ENCODE data around the gene CFAP43. TPM values are rescaled to one million over a fixed set of nuclear protein-coding genes. Genes with fewer than 3 reads are reported as not detected.

CFAP43 gene
- total and polyA plus RNA-seq, 4 donors, result 0.10 to 0.33 (median 0.15) TPM

GRCh38 chr10:104120903-104121484, 111.2 kb downstream of the CFAP43 start:
- H3K9me3 ChIP-seq (ENCODE audit: control insufficient read depth in 4 of 4, low read length in 3 of 4), result no peaks in the 10 kb centered on the region
- H3K27ac ChIP-seq (ENCODE audit: low read depth in 1 of 2, low read length in 2 of 2), result peak overlapping the region; percentile 90 to 100
- H3K9ac ChIP-seq (ENCODE audit: low read depth in 1 of 2, low read length in 2 of 2), result peak overlapping the region; percentile 84 to 99
- peaks cover 0 to 7% (median 4%) of the 10 kb centered on the region in 4 donors for H3K4me1 ChIP-seq (ENCODE audit: control insufficient read depth in 4 of 4, insufficient read depth in 4 of 4, low read length in 3 of 4)
- peak; percentile 79 for DNase-seq (ENCODE audit: low spot score)
- no peaks in the 10 kb centered on the region for H3K36me3 ChIP-seq (ENCODE audit: control insufficient read depth in 4 of 4, insufficient read depth in 3 of 4, low read depth in 1 of 4, low read length in 3 of 4)
- no peak for TF ChIP-seq GABPA (IDR thresholded peaks at IDR 0.05 in 1 of 2, conservative IDR thresholded peaks at IDR 0.05 in 1 of 2)
- no peak for TF ChIP-seq TAF1 (conservative IDR thresholded peaks at IDR 0.05)
- TF ChIP-seq NR2F2 (IDR thresholded peaks at IDR 0.05), result no peak
- peak; percentile 13 for TF ChIP-seq ZBTB33 (IDR thresholded peaks at IDR 0.05)
- peak in 1 of 2 donors; percentile 14 for TF ChIP-seq HNF4A (conservative IDR thresholded peaks at IDR 0.05)
- peak; percentile 63 for TF ChIP-seq SP1 (IDR thresholded peaks at IDR 0.05)
- peak in 1 of 2 donors; percentile 13 for TF ChIP-seq RXRA (IDR thresholded peaks at IDR 0.05)
- no peak for TF ChIP-seq REST (IDR thresholded peaks at IDR 0.05)
- no peak for TF ChIP-seq EGR1 (IDR thresholded peaks at IDR 0.05; ENCODE audit: low read depth in 2 of 2)
- TF ChIP-seq MAX (IDR thresholded peaks at IDR 0.05), result peak; percentile 59
- peak; percentile 85 for TF ChIP-seq YY1 (IDR thresholded peaks at IDR 0.05)
- no peak for TF ChIP-seq HNF4G (IDR thresholded peaks at IDR 0.05)
- H3K27me3 ChIP-seq (ENCODE audit: control insufficient read depth in 4 of 4, insufficient read depth in 4 of 4, low read length in 3 of 4), result no peaks in the 10 kb centered on the region
- H3K4me3 ChIP-seq (ENCODE audit: low read depth in 1 of 3, low read length in 3 of 3), result peak overlapping the region; percentile 64 to 82 (median 75)
- WGBS, result under 1% methylated on average over 28 of the region's 28 CpGs

- H3K27ac ChIP-seq (ENCODE audit: low read depth in 1 of 2, low read length in 2 of 2), result peak overlapping the region; percentile 90 to 100
- H3K4me3 ChIP-seq (ENCODE audit: low read depth in 1 of 3, low read length in 3 of 3), result peak overlapping the region in 2 of 3 donors; percentile 64 to 75
- DNase-seq (ENCODE audit: low spot score), result no peak
- no peaks in the 10 kb centered on the region for H3K27me3 ChIP-seq (ENCODE audit: control insufficient read depth in 4 of 4, insufficient read depth in 4 of 4, low read length in 3 of 4)
- peak overlapping the region in 1 of 2 donors; percentile 73 for H3K9ac ChIP-seq (ENCODE audit: low read depth in 1 of 2, low read length in 2 of 2)
- no peaks in the 10 kb centered on the region for H3K36me3 ChIP-seq (ENCODE audit: control insufficient read depth in 4 of 4, insufficient read depth in 3 of 4, low read depth in 1 of 4, low read length in 3 of 4)
- H3K4me1 ChIP-seq (ENCODE audit: control insufficient read depth in 4 of 4, insufficient read depth in 4 of 4, low read length in 3 of 4), result peaks cover 0 to 7% (median 4%) of the 10 kb centered on the region in 4 donors
- H3K9me3 ChIP-seq (ENCODE audit: control insufficient read depth in 4 of 4, low read length in 3 of 4), result no peaks in the 10 kb centered on the region
- WGBS, result 64% methylated on average over 2 of the region's 2 CpGs
- TF ChIP-seq REST (IDR thresholded peaks at IDR 0.05) (no peak), GABPA (IDR thresholded peaks at IDR 0.05 in 1 of 2, conservative IDR thresholded peaks at IDR 0.05 in 1 of 2) (no peak), NR2F2 (IDR thresholded peaks at IDR 0.05) (no peak), RXRA (IDR thresholded peaks at IDR 0.05) (no peak), FOXA2 (IDR thresholded peaks at IDR 0.05) (no peak), YY1 (IDR thresholded peaks at IDR 0.05) (no peak), RAD21 (IDR thresholded peaks at IDR 0.05) (no peak), EGR1 (IDR thresholded peaks at IDR 0.05; ENCODE audit: low read depth in 2 of 2) (no peak), FOXA1 (IDR thresholded peaks at IDR 0.05) (no peak), CTCF (IDR thresholded peaks at IDR 0.05; ENCODE audit: low read depth, low read length, missing input control) (no peak), HNF4G (IDR thresholded peaks at IDR 0.05) (no peak), HNF4A (conservative IDR thresholded peaks at IDR 0.05) (no peak), JUND (IDR thresholded peaks at IDR 0.05) (no peak), ATF3 (IDR thresholded peaks at IDR 0.05) (no peak), MAX (IDR thresholded peaks at IDR 0.05) (no peak), TAF1 (conservative IDR thresholded peaks at IDR 0.05) (no peak)
Observed at GRCh38 chr10:104120512-104120902, 111.7 kb downstream of the CFAP43 start.

All from liver (tissue), 9 donors.